Measurements from ENCODE around the gene ANKRD28.

The ANKRD28 gene

GRCh38 chr3:15716178-15716577, 81.6 kb downstream of the ANKRD28 start:
- no peak for TF ChIP-seq CTCF (conservative IDR thresholded peaks at IDR 0.05)
- no peak overlapping the region for H3K27ac ChIP-seq

GRCh38 chr3:15714448-15714847, 83.3 kb downstream of the ANKRD28 start:
- H3K27ac ChIP-seq: no peak overlapping the region
- TF ChIP-seq CTCF (conservative IDR thresholded peaks at IDR 0.05): no peak

GRCh38 chr3:15713364-15713763, 84.4 kb downstream of the ANKRD28 start:
- no peak overlapping the region for H3K27ac ChIP-seq
- TF ChIP-seq CTCF (conservative IDR thresholded peaks at IDR 0.05): no peak

GRCh38 chr3:15711281-15711680, 86.5 kb downstream of the ANKRD28 start:
- no peak for TF ChIP-seq CTCF (conservative IDR thresholded peaks at IDR 0.05)
- no peak overlapping the region for H3K27ac ChIP-seq

- no peak for TF ChIP-seq CTCF (conservative IDR thresholded peaks at IDR 0.05)
- H3K27ac ChIP-seq: no peak overlapping the region
Measured at GRCh38 chr3:15708882-15709677, 88.7 kb downstream of the ANKRD28 start.

- no peak for TF ChIP-seq CTCF (conservative IDR thresholded peaks at IDR 0.05)
- H3K27ac ChIP-seq: no peak overlapping the region
Measured at GRCh38 chr3:15707779-15708178, 90.0 kb downstream of the ANKRD28 start.

GRCh38 chr3:15703346-15703745, 94.4 kb downstream of the ANKRD28 start:
- no peak overlapping the region for H3K27ac ChIP-seq
- no peak for TF ChIP-seq CTCF (conservative IDR thresholded peaks at IDR 0.05)

Data from VCaP (cell line).